Measurements from ENCODE around the gene ATP9B. TPM values are rescaled to one million over a fixed set of nuclear protein-coding genes. Genes with fewer than 3 reads are reported as not detected.

Gene ATP9B
- total and polyA plus RNA-seq, 4 donors = 12.6 to 77.0 (median 29.9) TPM

DNA sequence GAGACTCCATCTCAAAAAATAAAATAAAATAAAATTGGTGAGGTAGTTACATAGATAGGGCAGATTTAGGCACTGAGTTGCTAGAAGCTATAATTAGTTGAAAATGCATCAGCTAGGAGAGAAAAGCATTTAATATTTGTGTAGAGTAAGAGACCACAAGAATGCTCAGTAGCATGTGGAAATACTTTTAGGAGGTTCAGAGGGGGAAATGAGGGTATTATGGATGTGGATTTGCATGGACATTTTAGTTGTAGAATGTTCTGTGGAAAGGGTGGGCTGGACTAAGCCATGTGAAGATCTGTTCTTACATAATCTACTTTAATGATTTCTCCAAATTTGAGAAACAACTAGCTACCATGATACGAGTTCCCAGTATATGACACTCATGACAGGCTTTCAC is 95.5 kb downstream of the ATP9B start:
- 97% methylated on average over 1 of the region's 1 CpG for WGBS, 2 donors
- H3K36me3 ChIP-seq (ENCODE audit: control insufficient read depth in 4 of 4, insufficient read depth in 4 of 4, low read length in 4 of 4) = peaks cover 0 to 13% (median 10%) of the 10 kb centered on the region in 4 donors
- no peak for ATAC-seq (ENCODE audit: insufficient read depth, low FRiP score)

DNA sequence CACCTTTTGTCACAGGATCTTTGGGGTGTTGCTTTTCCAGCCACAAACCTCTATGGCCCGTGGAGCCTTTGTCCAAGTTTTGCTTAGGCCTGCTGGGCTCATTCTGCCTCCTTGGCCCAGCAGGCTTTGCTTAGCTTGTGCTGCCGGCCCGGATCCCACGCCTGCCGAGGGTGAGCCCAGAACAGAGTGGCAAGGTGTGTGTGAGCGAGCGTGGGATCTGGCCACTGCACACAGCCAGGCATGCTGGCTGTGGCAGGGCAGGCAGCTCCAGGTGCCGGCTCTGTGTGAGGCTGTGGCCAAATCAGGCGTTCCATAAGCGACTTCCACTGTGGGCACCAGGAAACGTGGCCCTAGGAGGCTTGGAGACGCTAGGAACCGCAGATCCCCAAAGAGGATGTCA is 97.5 kb downstream of the ATP9B start:
- no peak overlapping the region for H3K9ac ChIP-seq (ENCODE audit: insufficient read depth in 1 of 2, low read length in 2 of 2)
- no peak overlapping the region for H3K4me3 ChIP-seq
- no peaks in the 10 kb centered on the region for H3K27me3 ChIP-seq (ENCODE audit: control insufficient read depth in 3 of 3, insufficient read depth in 3 of 3, low read length in 2 of 3)
- WGBS, 2 donors = 98% methylated on average over 13 of the region's 13 CpGs
- TF ChIP-seq, protein P1, sequence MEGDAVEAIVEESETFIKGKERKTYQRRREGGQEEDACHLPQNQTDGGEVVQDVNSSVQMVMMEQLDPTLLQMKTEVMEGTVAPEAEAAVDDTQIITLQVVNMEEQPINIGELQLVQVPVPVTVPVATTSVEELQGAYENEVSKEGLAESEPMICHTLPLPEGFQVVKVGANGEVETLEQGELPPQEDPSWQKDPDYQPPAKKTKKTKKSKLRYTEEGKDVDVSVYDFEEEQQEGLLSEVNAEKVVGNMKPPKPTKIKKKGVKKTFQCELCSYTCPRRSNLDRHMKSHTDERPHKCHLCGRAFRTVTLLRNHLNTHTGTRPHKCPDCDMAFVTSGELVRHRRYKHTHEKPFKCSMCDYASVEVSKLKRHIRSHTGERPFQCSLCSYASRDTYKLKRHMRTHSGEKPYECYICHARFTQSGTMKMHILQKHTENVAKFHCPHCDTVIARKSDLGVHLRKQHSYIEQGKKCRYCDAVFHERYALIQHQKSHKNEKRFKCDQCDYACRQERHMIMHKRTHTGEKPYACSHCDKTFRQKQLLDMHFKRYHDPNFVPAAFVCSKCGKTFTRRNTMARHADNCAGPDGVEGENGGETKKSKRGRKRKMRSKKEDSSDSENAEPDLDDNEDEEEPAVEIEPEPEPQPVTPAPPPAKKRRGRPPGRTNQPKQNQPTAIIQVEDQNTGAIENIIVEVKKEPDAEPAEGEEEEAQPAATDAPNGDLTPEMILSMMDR (IDR thresholded peaks at IDR 0.05; ENCODE audit: control extremely low read depth, extremely low read depth) = no peak
- no peak overlapping the region for H3K27ac ChIP-seq (ENCODE audit: low read depth in 1 of 2, low read length in 1 of 2)
- H3K4me1 ChIP-seq (ENCODE audit: control insufficient read depth in 5 of 5, insufficient read depth in 5 of 5, low read length in 5 of 5) = peaks cover 0 to 4% (median 0%) of the 10 kb centered on the region in 5 donors
- ATAC-seq (ENCODE audit: insufficient read depth, low FRiP score) (no peak), DNase-seq (no peak)
- no peaks in the 10 kb centered on the region for H3K9me3 ChIP-seq (ENCODE audit: control insufficient read depth in 4 of 4, insufficient read depth in 3 of 4, low read length in 3 of 4)
- peaks cover 0 to 13% (median 8%) of the 10 kb centered on the region in 4 donors for H3K36me3 ChIP-seq (ENCODE audit: control insufficient read depth in 4 of 4, insufficient read depth in 4 of 4, low read length in 4 of 4)

More for the DNA sequence above, 95.5 kb downstream of the ATP9B start:
- no peak for DNase-seq
- Histone ChIP-seq H3K4me1 (ENCODE audit: control insufficient read depth in 5 of 5, insufficient read depth in 5 of 5, low read length in 5 of 5) (peaks cover 0 to under 1% (median 0%) of the 10 kb centered on the region in 5 donors), H3K27me3 (ENCODE audit: control insufficient read depth in 3 of 3, insufficient read depth in 3 of 3, low read length in 2 of 3) (no peaks in the 10 kb centered on the region), H3K9ac (ENCODE audit: insufficient read depth in 1 of 2, low read length in 2 of 2) (no peak overlapping the region), H3K4me3 (no peak overlapping the region), H3K9me3 (ENCODE audit: control insufficient read depth in 4 of 4, insufficient read depth in 3 of 4, low read length in 3 of 4) (no peaks in the 10 kb centered on the region), H3K27ac (ENCODE audit: low read depth in 1 of 2, low read length in 1 of 2) (no peak overlapping the region)
- TF ChIP-seq, protein P1 (IDR thresholded peaks at IDR 0.05; ENCODE audit: control extremely low read depth, extremely low read depth) = no peak

DNA sequence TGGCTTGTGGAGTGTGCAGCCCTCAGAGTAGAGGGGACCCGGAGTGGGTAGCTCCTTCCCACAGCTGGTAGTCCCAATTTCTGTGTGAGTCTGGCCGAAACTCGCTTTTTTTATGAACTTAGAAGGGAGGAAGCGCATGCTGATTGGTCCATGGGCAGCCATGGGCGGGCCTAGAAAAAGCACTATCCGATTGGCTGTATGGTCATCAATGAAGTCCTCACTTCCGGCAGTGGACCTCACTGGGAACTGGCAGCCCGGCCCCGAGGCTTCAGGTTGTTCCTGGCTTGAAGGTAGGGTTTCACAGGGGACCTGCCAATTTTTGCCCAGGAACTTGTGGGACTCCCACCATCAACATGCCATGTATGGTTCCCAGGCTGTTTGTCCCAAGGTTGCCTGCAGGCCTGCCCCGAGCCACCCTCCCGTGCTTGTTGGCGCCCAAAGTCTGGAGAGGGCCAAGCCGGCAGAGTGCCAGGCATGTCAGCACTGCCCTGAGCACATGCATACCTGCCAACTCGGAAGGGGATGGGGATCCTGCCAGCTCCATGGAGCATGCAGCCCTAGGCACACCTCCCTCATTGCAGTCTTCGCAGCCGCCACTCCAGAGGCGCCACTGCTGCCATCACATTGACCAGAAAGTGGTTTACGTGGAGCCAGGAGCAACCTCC is 98.5 kb downstream of the ATP9B start:
- TF ChIP-seq, protein P1 (IDR thresholded peaks at IDR 0.05; ENCODE audit: control extremely low read depth, extremely low read depth) = no peak
- Histone ChIP-seq H3K36me3 (ENCODE audit: control insufficient read depth in 4 of 4, insufficient read depth in 4 of 4, low read length in 4 of 4) (peaks cover 0 to 13% (median 9%) of the 10 kb centered on the region in 4 donors), H3K4me3 (no peak overlapping the region), H3K27ac (ENCODE audit: low read depth in 1 of 2, low read length in 1 of 2) (no peak overlapping the region), H3K9me3 (ENCODE audit: control insufficient read depth in 4 of 4, insufficient read depth in 3 of 4, low read length in 3 of 4) (no peaks in the 10 kb centered on the region), H3K27me3 (ENCODE audit: control insufficient read depth in 3 of 3, insufficient read depth in 3 of 3, low read length in 2 of 3) (no peaks in the 10 kb centered on the region), H3K4me1 (ENCODE audit: control insufficient read depth in 5 of 5, insufficient read depth in 5 of 5, low read length in 5 of 5) (peaks cover 0 to 4% (median 0%) of the 10 kb centered on the region in 5 donors), H3K9ac (ENCODE audit: insufficient read depth in 1 of 2, low read length in 2 of 2) (no peak overlapping the region)
- DNase-seq = no peak
- WGBS, 2 donors = 98 to 99% methylated on average over 18 of the region's 18 CpGs
- ATAC-seq (ENCODE audit: insufficient read depth, low FRiP score) = no peak

All from lung (tissue), 12 donors.